ENCODE results near the gene CUL7.

CUL7 gene

GRCh38 chr6:43070028-43070632 is 16.5 kb upstream of the CUL7 start:
- no peaks in the 10 kb centered on the region for H3K9me3 ChIP-seq (ENCODE audit: low read depth, low read length)
- no peak overlapping the region for H3K9ac ChIP-seq (ENCODE audit: insufficient read length)
- no peak overlapping the region for H3K27ac ChIP-seq
- DNase-seq (ENCODE audit: low read depth, low spot score), result no peak
- H3K36me3 ChIP-seq (ENCODE audit: insufficient read depth, low read length), result no peaks in the 10 kb centered on the region
- TF ChIP-seq POLR2AphosphoS5 (IDR thresholded peaks at IDR 0.05; ENCODE audit: borderline replicate concordance, low read depth, low read length) (no peak), EZH2 (IDR thresholded peaks at IDR 0.05) (no peak), FOXP2 (optimal IDR thresholded peaks at IDR 0.05; ENCODE audit: control extremely low read depth, extremely low read length, insufficient read depth) (no peak)
- no peak overlapping the region for H3K4me3 ChIP-seq

DNA sequence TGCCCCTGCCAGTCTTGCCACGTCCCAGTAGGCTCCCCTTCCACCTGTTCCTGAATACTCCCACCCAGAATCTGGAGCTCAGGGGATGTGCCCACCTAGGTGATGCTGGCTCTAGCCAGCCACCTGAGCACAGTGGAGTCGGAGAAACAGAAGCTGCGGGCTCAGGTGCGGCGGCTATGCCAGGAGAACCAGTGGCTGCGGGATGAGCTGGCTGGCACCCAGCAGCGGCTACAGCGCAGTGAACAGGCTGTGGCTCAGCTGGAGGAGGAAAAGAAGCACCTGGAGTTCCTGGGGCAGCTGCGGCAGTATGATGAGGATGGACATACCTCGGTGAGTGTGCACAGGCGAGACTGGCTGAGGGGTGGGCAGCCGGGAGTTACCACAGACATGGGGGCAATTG is 9.2 kb upstream of the CUL7 start:
- Histone ChIP-seq H3K9ac (ENCODE audit: insufficient read length) (no peak overlapping the region), H3K36me3 (ENCODE audit: insufficient read depth, low read length) (peaks cover 2% of the 10 kb centered on the region; the same call in 1 of the 2 replicates), H3K9me3 (ENCODE audit: low read depth, low read length) (no peaks in the 10 kb centered on the region), H3K27ac (no peak overlapping the region), H3K4me3 (no peak overlapping the region)
- TF ChIP-seq FOXP2 (optimal IDR thresholded peaks at IDR 0.05; ENCODE audit: control extremely low read depth, extremely low read length, insufficient read depth) (no peak), POLR2AphosphoS5 (IDR thresholded peaks at IDR 0.05; ENCODE audit: borderline replicate concordance, low read depth, low read length) (no peak), EZH2 (IDR thresholded peaks at IDR 0.05) (no peak)
- DNase-seq (ENCODE audit: low read depth, low spot score), result no peak

DNA sequence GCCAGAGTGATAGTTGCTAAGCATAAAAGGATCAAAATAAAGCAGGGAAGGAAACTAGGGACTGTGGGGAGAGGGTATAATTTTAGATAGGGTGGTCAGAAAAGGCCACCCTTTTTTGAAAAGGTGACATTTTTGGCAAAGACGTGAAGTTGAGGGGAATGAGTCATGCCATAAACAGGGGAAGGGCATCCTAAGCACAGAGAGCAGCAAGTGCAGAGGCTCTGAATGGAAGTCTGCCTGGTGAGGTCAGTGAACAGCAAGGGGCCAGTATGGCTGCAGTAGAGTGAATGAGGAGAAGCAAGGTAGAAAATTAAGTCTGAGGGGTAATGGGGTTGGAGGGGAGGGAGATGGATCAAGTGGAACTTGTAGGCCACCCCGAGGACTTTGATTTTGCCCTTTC is 8.2 kb upstream of the CUL7 start:
- Histone ChIP-seq H3K9me3 (ENCODE audit: low read depth, low read length) (no peaks in the 10 kb centered on the region), H3K36me3 (ENCODE audit: insufficient read depth, low read length) (peaks cover 8% of the 10 kb centered on the region; the same call in 1 of the 2 replicates), H3K9ac (ENCODE audit: insufficient read length) (no peak overlapping the region), H3K27ac (no peak overlapping the region), H3K4me3 (no peak overlapping the region)
- no peak for DNase-seq (ENCODE audit: low read depth, low spot score)
- TF ChIP-seq FOXP2 (optimal IDR thresholded peaks at IDR 0.05; ENCODE audit: control extremely low read depth, extremely low read length, insufficient read depth), result no peak
- TF ChIP-seq POLR2AphosphoS5 (IDR thresholded peaks at IDR 0.05; ENCODE audit: borderline replicate concordance, low read depth, low read length), result no peak
- no peak for TF ChIP-seq EZH2 (IDR thresholded peaks at IDR 0.05)

DNA sequence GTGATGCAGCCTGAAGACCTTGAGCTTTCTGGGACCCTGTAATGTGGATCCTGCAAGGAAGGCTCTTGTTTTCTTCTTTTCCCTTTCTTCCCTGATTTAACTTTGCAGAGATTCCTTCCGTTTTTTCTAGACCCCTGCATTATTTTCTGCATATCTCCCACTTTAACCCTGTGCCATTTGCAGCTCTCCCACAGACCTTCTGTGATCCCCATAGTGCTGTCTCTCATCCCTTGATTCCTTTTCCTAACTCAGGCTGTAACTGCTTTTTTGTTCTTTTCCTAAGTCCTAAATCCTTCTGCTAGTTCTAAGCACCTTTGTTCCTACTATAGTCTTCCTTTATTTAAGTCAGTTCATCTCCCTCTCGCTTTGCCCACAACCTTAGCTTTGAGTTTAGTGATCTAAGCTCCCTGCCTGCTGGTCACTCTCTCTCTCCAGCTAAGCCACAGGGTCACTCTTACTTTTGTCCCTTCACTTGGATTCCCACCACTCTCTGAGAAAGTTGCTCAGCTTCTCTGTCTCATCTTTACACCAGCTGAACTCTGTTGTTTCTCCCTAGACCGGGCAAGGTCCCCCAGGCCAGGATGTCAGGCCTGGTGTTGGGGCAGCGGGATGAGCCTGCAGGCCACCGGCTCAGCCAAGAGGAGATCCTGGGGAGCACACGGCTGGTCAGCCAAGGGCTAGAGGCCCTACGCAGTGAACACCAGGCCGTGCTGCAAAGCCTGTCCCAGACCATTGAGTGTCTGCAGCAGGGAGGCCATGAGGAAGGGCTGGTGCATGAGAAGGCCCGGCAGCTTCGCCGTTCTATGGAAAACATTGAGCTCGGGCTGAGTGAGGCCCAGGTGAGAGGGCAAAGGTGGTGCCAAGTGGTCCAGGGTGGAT is 7.3 kb upstream of the CUL7 start:
- peaks cover 11% of the 10 kb centered on the region; the same call in 1 of the 2 replicates for H3K36me3 ChIP-seq (ENCODE audit: insufficient read depth, low read length)
- no peak overlapping the region for H3K9ac ChIP-seq (ENCODE audit: insufficient read length)
- H3K9me3 ChIP-seq (ENCODE audit: low read depth, low read length), result no peaks in the 10 kb centered on the region
- no peak for DNase-seq (ENCODE audit: low read depth, low spot score)
- no peak overlapping the region for H3K27ac ChIP-seq
- no peak overlapping the region; the same call in 1 of the 2 replicates for H3K4me3 ChIP-seq
- TF ChIP-seq FOXP2 (optimal IDR thresholded peaks at IDR 0.05; ENCODE audit: control extremely low read depth, extremely low read length, insufficient read depth), result no peak
- no peak for TF ChIP-seq EZH2 (IDR thresholded peaks at IDR 0.05)
- no peak for TF ChIP-seq POLR2AphosphoS5 (IDR thresholded peaks at IDR 0.05; ENCODE audit: borderline replicate concordance, low read depth, low read length)

GRCh38 chr6:43060034-43060754 is 6.5 kb upstream of the CUL7 start:
- Histone ChIP-seq H3K27ac (no peak overlapping the region; the same call in 1 of the 2 replicates), H3K36me3 (ENCODE audit: insufficient read depth, low read length) (peaks cover 19% of the 10 kb centered on the region; the same call in 1 of the 2 replicates), H3K9me3 (ENCODE audit: low read depth, low read length) (no peaks in the 10 kb centered on the region), H3K9ac (ENCODE audit: insufficient read length) (peak overlapping the region; percentile 91), H3K4me3 (peak overlapping the region; percentile 100)
- no peak for DNase-seq (ENCODE audit: low read depth, low spot score)
- TF ChIP-seq EZH2 (IDR thresholded peaks at IDR 0.05), result no peak
- no peak for TF ChIP-seq POLR2AphosphoS5 (IDR thresholded peaks at IDR 0.05; ENCODE audit: borderline replicate concordance, low read depth, low read length)
- no peak for TF ChIP-seq FOXP2 (optimal IDR thresholded peaks at IDR 0.05; ENCODE audit: control extremely low read depth, extremely low read length, insufficient read depth)

DNA sequence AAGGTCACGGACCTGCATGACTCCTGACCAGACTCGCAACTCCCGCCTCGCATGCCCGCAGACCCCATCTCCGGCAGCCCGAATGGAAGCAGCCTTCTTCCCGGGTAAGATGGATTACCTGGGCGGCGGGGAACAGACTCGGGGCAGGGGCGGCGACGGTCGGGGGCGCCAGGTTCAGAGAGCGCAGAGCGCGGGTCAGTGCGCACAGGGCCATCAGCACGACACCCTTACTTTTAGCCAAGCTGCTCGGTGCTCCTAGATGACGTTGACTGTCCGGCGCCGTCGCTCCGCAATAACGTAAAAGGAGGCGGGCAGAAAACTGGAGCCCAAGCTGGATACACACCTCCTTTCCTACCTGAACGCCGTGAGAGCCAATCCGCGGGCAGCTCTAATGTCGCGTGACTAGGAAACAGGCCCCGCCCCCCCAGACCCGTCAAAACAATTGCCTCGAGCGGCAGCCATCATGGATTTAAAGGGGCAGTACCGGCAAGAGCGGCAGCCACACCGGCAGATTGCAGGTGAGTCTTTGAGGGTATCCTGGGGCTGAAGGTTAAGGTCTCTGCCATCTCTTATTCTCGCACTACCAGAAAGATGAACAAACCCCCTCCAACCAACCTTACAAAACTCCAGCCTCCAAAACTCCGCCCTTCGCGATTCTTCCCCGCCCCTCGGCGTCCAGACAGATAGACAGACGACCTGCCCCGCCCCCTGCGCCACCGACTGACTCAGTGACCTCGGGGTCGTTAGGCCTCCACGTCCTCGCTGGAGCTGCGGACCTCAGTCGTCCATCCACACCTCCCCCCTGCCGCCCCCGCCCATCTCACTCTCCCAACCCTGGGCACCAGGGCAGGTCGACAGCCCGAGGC is 5.8 kb upstream of the CUL7 start, which contains the start of the genes KLC4 and MRPL2:
Gene KLC4 (plus strand): TSS at position 464 of the 866 bp plus-strand sequence. CDS start 1,705 bp downstream, outside the sequence.
Gene MRPL2 (minus strand): TSS at position 267 of the 866 bp plus-strand sequence. CDS start 53 bp downstream, at position 214.
- peak; percentile 96 for DNase-seq (ENCODE audit: low read depth, low spot score)
- TF ChIP-seq POLR2AphosphoS5 (IDR thresholded peaks at IDR 0.05; ENCODE audit: borderline replicate concordance, low read depth, low read length) (peak; percentile 95), FOXP2 (optimal IDR thresholded peaks at IDR 0.05; ENCODE audit: control extremely low read depth, extremely low read length, insufficient read depth) (peak; percentile 95), EZH2 (IDR thresholded peaks at IDR 0.05) (no peak)
- Histone ChIP-seq H3K4me3 (peak within 1 kb of the TSS; percentile 100), H3K9ac (ENCODE audit: insufficient read length) (peak within 1 kb of the TSS; percentile 98), H3K9me3 (ENCODE audit: low read depth, low read length) (no peaks in the 10 kb centered on the region), H3K36me3 (ENCODE audit: insufficient read depth, low read length) (peaks cover 19% of the 10 kb centered on the region; the same call in 1 of the 2 replicates), H3K27ac (peak within 1 kb of the TSS; percentile 90)

DNA sequence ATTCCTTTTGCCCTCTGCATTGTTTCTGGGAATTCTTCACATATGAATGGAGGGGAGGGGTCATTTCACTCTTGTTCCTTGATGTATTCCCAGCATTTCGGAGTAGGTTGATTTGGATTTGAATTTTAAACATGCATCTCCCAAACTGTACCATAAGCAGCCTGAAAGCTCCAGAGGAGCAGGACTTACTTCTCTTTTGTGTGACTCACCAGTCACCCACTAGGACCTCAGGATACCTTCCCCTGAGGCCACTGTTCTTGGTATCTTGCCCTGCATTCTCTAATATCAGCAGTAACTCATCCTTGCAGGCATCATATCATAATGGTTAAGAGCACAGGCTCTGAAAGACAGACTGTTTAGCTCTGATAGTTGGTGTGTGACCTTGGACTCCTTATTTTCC is 4.9 kb upstream of the CUL7 start:
- Histone ChIP-seq H3K9ac (ENCODE audit: insufficient read length) (peak overlapping the region; percentile 98), H3K9me3 (ENCODE audit: low read depth, low read length) (no peaks in the 10 kb centered on the region), H3K36me3 (ENCODE audit: insufficient read depth, low read length) (peaks cover 19% of the 10 kb centered on the region; the same call in 1 of the 2 replicates), H3K27ac (no peak overlapping the region), H3K4me3 (peak overlapping the region; percentile 100)
- TF ChIP-seq POLR2AphosphoS5 (IDR thresholded peaks at IDR 0.05; ENCODE audit: borderline replicate concordance, low read depth, low read length) (no peak), FOXP2 (optimal IDR thresholded peaks at IDR 0.05; ENCODE audit: control extremely low read depth, extremely low read length, insufficient read depth) (no peak), EZH2 (IDR thresholded peaks at IDR 0.05) (no peak)
- DNase-seq (ENCODE audit: low read depth, low spot score), result no peak
